Right lobe of liver (tissue), 6 donors: ENCODE results near the gene AJAP1. TPM values are rescaled to one million over a fixed set of nuclear protein-coding genes. Genes with fewer than 3 reads are reported as not detected.

Source experiments
- ATAC-seq, 4 donors: fragments of 200-7000 bp; cut with Tn5 transposase; one replicate each; pipeline ENCODE4 v1.9.1; 2020; ENCODE audit warnings: mild to moderate bottlenecking in 4 of 4, moderate library complexity in 4 of 4
- DNase-seq, 3 donors: peaks; one replicate each; pipeline ENCODE4 v3.0.0-alpha.2; 2020
- H3K27ac ChIP-seq, 3 donors: fragments of 200-600 bp; one replicate each; pipeline ENCODE4 v1.8.0; 2022
- H3K27me3 ChIP-seq, 2 donors: fragments of 200-600 bp; one replicate each; pipeline ENCODE4 v1.8.0; 2022
- H3K36me3 ChIP-seq, 4 donors: fragments of 200-600 bp; sonication (generic) in 1 of 4; one replicate each; pipeline versions ENCODE4 v1.5.1 to v1.8.0; 2017 to 2022; ENCODE audit warnings: control low read depth in 1 of 4
- H3K4me1 ChIP-seq, 4 donors: fragments of 200-600 bp; sonication (generic) in 1 of 4; one replicate each; pipeline versions ENCODE4 v1.5.1 to v1.8.0; 2017 to 2022; ENCODE audit warnings: control low read depth in 1 of 4
- H3K4me3 ChIP-seq, 3 donors: fragments of 200-600 bp; one replicate each; pipeline ENCODE4 v1.8.0; 2022
- H3K9me3 ChIP-seq, 4 donors: fragments of 200-600 bp; sonication (generic) in 1 of 4; one replicate each; pipeline versions ENCODE4 v1.5.1 to v1.8.0; 2017 to 2022; ENCODE audit warnings: control low read depth in 1 of 4
- CTCF ChIP-seq, 4 donors: fragments of 200-600 bp in 3 of 4; fragments of 450-650 bp in 1 of 4; IDR thresholded peaks; one replicate each; pipeline versions ENCODE4 v1.5.1 to v1.8.0; 2016 to 2022; ENCODE audit warnings: antibody characterized with exemption in 4 of 4, mild to moderate bottlenecking in 2 of 4
- POLR2A ChIP-seq: fragments of 450-650 bp; IDR thresholded peaks from one replicate; pipeline ENCODE4 v1.6.1; 2017; ENCODE audit warnings: antibody characterized with exemption, mild to moderate bottlenecking
- WGBS: methylation state at CpG from one replicate; pipeline ENCODE4 v1.1.6; 2018; ENCODE audit warnings: low coverage, low lambda C conversion rate; ENCODE audit not compliant: insufficient coverage; ENCODE audit errors: missing lambda C conversion rate; 5-methylcytosine and 5-hydroxymethylcytosine counted together
- intact Hi-C, 2 donors: fragments of 100-400 bp; cut with DNase I; formaldehyde crosslinking; loops; one replicate each; pipeline versions ENCODE4 v1.11.2 to v1.14.1; 2022
- total RNA-seq, 6 experiments: library from RNA; depleted of rRNA in 2 of 6; stranded (reverse); fragments of >200 nt in 2 of 6; fragmentation: NEBNext Ultra II Directional in 3 of 6; extraction: Animal tissue kit (Norgen Biotek cat#: 25700) in 3 of 6; gene quantifications; one replicate each; pipeline versions ENCODE4 v1.1.0 to v1.2.4, GENCODE V29; 2016 to 2023
- donor health status: DM: no; HTN: yes; CAD: no.
- donor health status: DM: no; HTN: no; CAD: no.
- donor health status: DM: no; HTN: no; CAD: no.
- donor health status: DM: no; HTN: yes; CAD: no.
- donor health status: DM: no; HTN: yes; CAD: no.

Gene AJAP1
- total RNA-seq, 6 experiments from 2014 or later = 0.06 to 0.35 (median 0.13) TPM

- no peaks in the 10 kb centered on the region for H3K36me3 ChIP-seq
- TF ChIP-seq CTCF (IDR thresholded peaks at IDR 0.05) = no peak
- no peak for TF ChIP-seq POLR2A
- no peak for ATAC-seq
- no peaks in the 10 kb centered on the region for H3K9me3 ChIP-seq
- H3K27me3 ChIP-seq = no peaks in the 10 kb centered on the region
- intact Hi-C loops = no loop called here
- no peak for DNase-seq
- no peaks in the 10 kb centered on the region for H3K4me1 ChIP-seq
- no peak overlapping the region for H3K4me3 ChIP-seq
- H3K27ac ChIP-seq = no peak overlapping the region
- 26% methylated on average over 29 of the region's 39 CpGs for WGBS
These were observed 56.4 kb downstream of the AJAP1 start for GRCh38 chr1:4710592-4711415.

- no peaks in the 10 kb centered on the region for H3K27me3 ChIP-seq
- no peak overlapping the region for H3K4me3 ChIP-seq
- TF ChIP-seq CTCF (IDR thresholded peaks at IDR 0.05) = no peak
- no peak for TF ChIP-seq POLR2A
- DNase-seq = no peak
- no peaks in the 10 kb centered on the region for H3K4me1 ChIP-seq
- no peaks in the 10 kb centered on the region for H3K36me3 ChIP-seq
- no peaks in the 10 kb centered on the region for H3K9me3 ChIP-seq
- intact Hi-C loops = no loop called here
- WGBS = 18% methylated on average over 21 of the region's 66 CpGs
- ATAC-seq = no peak
- no peak overlapping the region for H3K27ac ChIP-seq
These were observed 57.2 kb downstream of the AJAP1 start for GRCh38 chr1:4711416-4712275.

- intact Hi-C loops = no loop called here
- H3K9me3 ChIP-seq = no peaks in the 10 kb centered on the region
- WGBS = 51% methylated on average over 4 of the region's 12 CpGs
- H3K4me3 ChIP-seq = no peak overlapping the region
- no peak overlapping the region for H3K27ac ChIP-seq
- H3K4me1 ChIP-seq = no peaks in the 10 kb centered on the region
- no peak for DNase-seq
- TF ChIP-seq POLR2A = no peak
- no peak for TF ChIP-seq CTCF (IDR thresholded peaks at IDR 0.05)
- H3K36me3 ChIP-seq = no peaks in the 10 kb centered on the region
- ATAC-seq = no peak
- H3K27me3 ChIP-seq = no peaks in the 10 kb centered on the region
These were observed 59.3 kb downstream of the AJAP1 start for GRCh38 chr1:4713669-4714068.

GRCh38 chr1:4716406-4716805, 62.0 kb downstream of the AJAP1 start:
- Histone ChIP-seq H3K27ac (no peak overlapping the region), H3K27me3 (no peaks in the 10 kb centered on the region), H3K4me1 (no peaks in the 10 kb centered on the region), H3K36me3 (no peaks in the 10 kb centered on the region), H3K9me3 (no peaks in the 10 kb centered on the region), H3K4me3 (no peak overlapping the region)
- no peak for DNase-seq
- TF ChIP-seq CTCF (IDR thresholded peaks at IDR 0.05) = no peak
- no peak for TF ChIP-seq POLR2A
- intact Hi-C loops = no loop called here
- no peak for ATAC-seq
